Measurements from ENCODE around the gene CHPF2. TPM values are rescaled to one million over a fixed set of nuclear protein-coding genes. Genes with fewer than 3 reads are reported as not detected.
A peak's percentile ranks its signal among the peaks of the same experiment; 100 is the strongest.

CHPF2 gene
- polyA plus RNA-seq, 3 donors: 9.9 to 19.1 (median 10.9) TPM

GRCh38 chr7:151241755-151242096 is 9.4 kb downstream of the CHPF2 start:
- H3K27ac ChIP-seq (ENCODE audit: low read depth, low read length): no peak overlapping the region
- WGBS, 3 donors: 85 to 95% (median 90%) methylated on average over 9 of the region's 9 CpGs

DNA sequence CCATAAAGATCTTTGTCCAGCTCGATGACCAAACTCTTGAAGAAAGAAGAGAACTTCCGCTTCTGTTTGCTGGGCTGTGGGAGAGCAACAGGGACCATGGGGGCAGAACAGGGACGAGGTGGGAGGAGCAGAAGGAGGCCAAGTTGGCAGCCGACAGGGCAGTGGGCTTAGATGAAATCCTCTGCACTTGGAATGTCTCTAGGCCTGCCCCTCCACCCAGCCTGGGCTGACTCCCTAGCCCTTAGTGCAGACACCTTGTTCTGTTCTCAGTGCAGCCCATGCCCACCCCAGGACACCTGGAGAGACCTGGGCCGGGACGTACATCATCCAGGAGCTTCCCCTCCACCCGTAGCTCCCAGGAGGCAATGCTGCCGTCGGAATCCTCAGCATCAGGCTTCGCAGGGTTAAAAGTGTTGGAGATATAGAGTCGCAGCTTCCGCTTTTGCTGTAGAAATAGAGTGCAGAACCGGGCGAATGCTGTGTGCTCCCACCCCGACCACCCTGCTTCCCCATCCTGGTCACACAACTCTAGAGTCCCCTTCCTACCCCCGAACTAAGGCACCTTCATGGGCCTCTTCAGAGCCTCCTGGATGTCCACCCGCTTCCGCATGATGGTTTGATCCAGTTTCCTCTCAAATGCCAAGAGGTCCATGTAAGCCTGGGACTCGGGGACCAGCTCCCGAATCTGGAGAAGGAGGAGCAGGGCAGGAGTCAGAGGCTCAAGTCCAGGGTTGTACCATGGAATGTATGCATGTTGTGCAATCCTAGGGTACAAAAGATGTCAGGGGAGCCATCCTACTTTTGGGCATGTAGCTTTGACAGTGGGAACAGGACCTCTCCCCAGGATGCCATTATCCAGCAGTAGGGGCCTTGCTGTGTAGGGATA is 10.1 kb downstream of the CHPF2 start:
- WGBS, 3 donors: 59 to 70% (median 65%) methylated on average over 20 of the region's 20 CpGs
- no peak overlapping the region for H3K27ac ChIP-seq (ENCODE audit: low read depth, low read length)

DNA sequence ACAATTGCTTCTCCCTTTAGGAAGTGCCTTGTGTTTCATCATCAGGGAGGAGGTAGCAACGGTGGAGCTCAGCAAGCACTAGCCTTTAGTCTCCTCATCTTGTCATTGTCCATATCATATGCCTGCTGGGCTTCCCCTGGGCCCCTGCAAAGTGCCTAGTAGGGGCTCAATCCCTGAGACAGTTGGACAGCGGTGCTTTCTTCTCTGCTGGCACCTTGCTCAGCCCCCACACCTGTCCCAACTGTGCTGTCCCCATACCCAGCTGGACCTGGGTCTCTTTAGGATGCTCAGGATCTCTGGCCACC is 10.7 kb downstream of the CHPF2 start:
- H3K27ac ChIP-seq (ENCODE audit: low read depth, low read length): no peak overlapping the region
- WGBS, 3 donors: 32 to 52% (median 42%) methylated on average over 2 of the region's 2 CpGs

DNA sequence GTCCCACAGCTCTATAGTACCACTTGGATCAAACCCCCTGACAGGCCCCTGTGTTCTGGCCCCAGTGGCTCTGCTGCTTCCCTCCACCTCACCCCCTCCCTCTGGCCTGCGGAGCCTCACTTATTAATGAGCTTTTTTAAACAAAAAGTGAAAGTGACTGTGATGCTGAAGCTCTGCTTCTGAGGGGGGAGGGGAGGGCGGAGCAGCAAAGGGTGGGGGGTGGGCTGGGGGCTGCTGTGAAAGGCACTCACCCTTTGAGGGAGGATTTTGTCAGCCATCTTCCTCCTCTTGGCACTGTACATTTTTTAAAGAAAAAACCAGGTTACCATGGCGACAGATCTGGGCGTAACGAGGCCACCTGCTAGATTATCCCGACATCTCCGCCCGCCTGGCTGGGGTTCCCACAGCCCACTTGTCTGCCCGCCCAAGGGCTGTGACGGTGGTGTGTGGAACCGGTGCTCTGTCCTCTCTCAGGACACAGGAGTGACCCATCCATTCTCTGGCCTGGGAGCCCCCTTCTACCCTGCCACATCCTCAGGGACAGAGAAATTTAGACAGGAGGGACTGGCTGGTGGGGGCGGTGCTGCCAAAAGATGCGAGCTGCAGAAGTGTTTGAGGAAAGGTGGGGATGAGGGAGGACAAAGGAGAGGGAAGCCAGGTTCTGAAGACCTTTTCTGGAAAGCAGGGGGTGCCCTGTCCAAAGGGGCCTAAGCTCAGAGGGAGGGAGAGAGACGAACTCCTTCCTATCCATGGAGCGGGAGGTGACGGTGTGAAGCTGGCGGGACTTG is 11.3 kb downstream of the CHPF2 start:
- WGBS, 3 donors: 24 to 39% (median 39%) methylated on average over 17 of the region's 17 CpGs
- no peak overlapping the region for H3K27ac ChIP-seq (ENCODE audit: low read depth, low read length)

DNA sequence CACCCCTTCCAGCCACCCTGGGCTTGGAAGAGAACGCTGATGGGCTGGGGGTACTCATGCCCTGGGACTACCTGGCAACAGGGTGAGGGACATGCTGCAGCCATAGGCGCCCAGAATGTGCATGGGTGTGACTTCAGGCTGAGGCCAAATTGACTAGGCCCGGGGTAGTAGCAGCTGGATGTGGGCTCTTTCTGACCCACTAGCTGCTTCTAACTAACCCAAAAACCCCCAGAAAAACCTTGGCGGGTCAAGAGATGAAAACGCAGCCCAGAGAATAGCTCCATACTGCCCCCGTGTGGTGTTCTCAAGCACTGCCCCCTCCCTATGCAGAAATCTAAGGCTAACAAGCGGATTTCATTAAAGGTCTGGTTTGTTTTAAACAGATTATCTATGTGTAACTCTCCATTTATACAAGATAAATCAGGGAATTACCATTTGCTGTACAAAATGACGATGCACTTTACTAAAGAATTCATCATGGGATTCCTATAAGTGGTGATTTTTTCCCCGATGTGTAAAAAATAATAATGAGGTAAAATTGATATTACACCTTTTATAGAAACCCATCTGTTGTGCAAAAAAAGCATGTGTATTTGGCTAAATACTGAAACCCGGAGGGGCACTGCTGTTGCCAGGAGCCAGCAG is 12.0 kb downstream of the CHPF2 start:
- no peak overlapping the region for H3K27ac ChIP-seq (ENCODE audit: low read depth, low read length)
- WGBS, 3 donors: 23 to 25% (median 23%) methylated on average over 10 of the region's 10 CpGs

- whole genome bisulfite sequencing, 3 donors: 20 to 22% (median 21%) methylated on average over 15 of the region's 15 CpGs
- no peak overlapping the region for H3K27ac ChIP-seq (ENCODE audit: low read depth, low read length)
These were observed 12.6 kb downstream of the CHPF2 start for GRCh38 chr7:151244841-151245346.

DNA sequence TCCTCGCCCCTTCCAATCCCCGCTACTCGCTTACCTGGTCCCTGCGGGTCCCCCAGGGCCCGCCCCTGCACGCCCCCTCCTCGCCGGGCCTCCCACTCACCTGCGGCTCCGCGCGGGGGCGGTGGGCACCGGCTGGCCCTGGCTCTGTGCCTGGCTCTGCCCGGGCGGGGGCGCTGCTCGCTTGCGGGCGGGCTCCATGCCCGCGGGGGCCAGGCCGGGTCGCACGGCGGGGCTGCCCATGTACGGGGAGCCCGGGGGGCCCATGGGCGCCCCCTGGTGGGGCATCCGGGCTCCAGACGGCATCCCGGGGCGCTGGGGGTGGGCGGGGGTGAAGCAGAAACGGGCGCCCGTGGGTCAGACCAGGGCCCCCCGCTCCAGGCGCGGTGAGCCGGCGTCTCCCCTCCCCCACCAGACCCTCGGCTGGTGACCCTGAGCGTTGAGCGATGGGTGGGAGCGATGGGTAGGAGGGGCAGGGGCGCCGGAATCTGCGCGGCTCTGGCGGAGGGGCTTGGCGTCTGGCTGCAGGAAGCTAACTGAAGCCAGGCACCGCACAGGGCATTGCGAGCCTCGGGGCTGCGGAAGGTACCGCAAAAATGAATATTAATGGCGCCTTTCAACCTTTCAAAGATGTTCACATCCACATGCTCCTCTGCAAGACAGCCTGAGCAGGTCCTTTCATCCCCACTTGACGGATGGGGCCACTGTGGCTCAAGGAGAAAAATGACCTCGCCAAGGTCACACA is 13.2 kb downstream of the CHPF2 start:
- WGBS, 3 donors: 4 to 14% (median 5%) methylated on average over 42 to 60 of the region's 60 CpGs
- H3K27ac ChIP-seq (ENCODE audit: low read depth, low read length): no peak overlapping the region

DNA sequence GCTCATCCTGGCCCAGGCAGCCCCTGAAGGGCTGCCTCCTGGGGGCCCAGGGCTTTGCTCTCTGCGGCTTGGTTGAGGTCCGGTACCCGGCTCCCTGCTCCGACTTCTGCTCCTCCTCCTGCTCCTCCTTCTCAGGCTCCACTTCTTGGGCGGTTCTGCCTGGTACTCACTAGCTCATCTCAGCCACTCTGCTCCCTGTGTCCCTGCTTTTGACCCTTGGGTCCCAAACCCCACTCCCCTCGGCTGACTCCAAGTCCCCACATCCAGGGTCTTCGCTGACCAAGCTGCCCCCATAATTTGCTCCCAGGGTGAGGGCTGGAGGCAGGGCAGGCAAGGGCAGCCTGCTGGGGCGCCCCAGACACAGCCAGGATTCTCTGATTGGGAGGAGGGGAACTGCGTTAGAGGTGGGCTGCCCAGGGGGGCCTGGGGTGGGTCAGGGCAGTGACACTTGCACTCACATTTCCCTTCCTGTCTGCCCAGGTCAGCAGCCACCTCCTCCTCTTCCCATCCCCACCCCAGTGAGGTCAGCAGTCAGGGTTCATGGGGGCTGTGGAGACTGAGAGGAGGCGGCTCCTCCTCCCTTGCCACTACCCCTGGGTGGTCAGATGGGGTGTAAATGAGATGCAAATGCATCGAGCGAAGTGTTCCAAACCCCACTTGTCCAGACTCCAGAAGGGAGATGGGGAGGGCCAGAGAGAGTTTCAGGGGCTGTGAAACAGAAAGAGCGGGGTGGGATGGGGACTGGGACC is 14.0 kb downstream of the CHPF2 start:
- 52 to 75% (median 53%) methylated on average over 13 of the region's 13 CpGs for WGBS, 3 donors
- no peak overlapping the region for H3K27ac ChIP-seq (ENCODE audit: low read depth, low read length)

DNA sequence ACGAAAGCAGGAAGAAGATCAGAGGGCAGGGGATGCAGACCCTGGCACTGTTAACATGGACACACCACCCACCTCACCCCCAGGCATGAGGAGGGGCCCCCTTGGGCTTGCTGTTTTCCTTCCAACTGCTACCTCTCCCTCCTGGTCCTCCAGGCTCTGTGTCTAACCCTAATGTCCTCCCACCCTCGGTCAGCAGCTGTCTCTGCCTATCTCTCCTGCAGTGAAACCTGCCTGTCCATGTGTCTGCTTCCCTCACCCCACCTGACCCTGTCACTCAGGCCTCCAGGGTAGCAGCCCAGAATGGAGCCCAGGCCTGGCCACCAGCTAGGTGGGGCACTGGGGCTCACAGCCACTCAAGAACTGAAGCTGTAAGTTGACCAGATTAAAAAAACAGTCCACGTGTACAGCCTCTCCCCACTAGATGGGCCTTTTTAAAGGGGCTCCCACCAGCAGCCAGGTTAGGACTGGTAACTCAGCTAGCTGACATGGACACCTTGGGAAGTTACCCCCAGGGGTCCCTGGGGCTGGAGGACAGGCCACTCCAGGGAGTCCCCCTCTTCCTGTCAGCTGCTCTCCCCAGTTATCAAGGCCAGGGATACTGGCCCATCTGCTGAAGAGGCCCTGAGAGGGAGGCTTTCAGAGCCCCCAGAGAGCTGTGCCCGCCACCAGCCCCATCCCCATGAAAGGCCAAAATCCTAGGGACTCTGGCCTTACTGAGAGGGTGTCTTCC is 14.7 kb downstream of the CHPF2 start:
- WGBS, 3 donors: 56 to 60% (median 57%) methylated on average over 4 of the region's 4 CpGs

DNA sequence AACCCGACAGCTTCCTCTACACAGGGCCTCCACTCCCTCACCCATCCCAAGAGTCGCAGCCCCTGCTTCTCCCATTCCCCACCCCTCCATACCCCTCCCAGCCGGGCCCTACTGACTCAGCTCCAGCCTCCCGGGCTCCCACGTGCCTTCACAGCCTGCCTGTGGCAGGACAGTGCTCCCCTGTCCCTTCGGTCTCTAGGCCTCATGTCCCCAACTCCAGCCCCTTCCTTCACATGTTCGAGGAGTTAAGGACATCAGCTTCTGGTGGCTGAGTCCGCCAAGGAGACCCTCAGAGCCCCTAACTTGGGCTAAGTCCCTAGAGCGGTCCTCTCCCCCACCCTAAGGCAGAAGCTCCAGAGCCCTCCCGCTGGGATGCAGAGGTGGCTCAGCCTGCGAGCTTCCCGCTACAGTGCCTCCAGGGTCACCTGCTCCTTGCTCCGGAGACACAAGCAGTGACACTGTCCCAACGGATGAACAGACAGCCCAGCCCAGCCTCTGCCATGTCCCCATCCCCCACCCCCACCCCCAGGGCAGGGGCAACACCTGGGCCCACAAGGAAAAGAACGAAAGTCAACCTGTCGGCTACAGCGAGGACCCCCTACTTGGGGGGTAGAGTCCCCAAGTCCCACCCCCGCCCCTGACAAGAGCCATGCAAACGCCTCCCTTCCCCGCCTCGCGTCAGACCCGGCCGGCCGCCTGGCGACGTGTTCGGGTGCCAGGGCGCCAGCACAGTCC is 15.5 kb downstream of the CHPF2 start:
- no peak overlapping the region for H3K27ac ChIP-seq (ENCODE audit: low read depth, low read length)
- 6 to 9% (median 9%) methylated on average over 27 to 29 of the region's 29 CpGs for WGBS, 3 donors

More for the DNA sequence above, 14.7 kb downstream of the CHPF2 start:
- H3K27ac ChIP-seq (ENCODE audit: low read depth, low read length): no peak overlapping the region

GRCh38 chr7:151248346-151249033 is 16.2 kb downstream of the CHPF2 start, which contains the start of gene SMARCD3:
Gene SMARCD3 (minus strand): TSS chr7:151248694. CDS start chr7:151248562, 132 bp downstream.
- peak within 1 kb of the TSS; percentile 17 for H3K27ac ChIP-seq (ENCODE audit: low read depth, low read length)
- WGBS, 3 donors: 0 to 1% (median 1%) methylated on average over 69 to 71 of the region's 71 CpGs

GRCh38 chr7:151249034-151249731 is 16.9 kb downstream of the CHPF2 start:
- H3K27ac ChIP-seq (ENCODE audit: low read depth, low read length): peak overlapping the region; percentile 17
- WGBS, 3 donors: 2 to 4% (median 3%) methylated on average over 45 of the region's 45 CpGs

DNA sequence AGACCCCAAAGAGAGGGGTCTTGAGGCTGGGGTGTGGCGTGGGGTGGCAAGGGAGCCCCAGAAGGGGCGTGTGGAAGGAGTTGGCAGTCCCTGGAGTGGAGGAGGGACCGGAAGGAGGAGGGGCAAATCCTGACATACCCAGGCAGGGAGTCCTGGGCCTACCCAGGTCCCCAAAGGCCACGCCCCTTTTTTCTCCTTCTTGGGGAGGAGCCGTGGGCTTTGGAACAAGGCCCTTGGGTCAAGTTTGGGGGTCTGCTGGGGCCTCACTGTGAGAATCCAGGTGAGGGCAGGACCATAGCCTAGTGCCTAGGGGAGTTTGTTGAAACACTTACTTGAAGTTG is 17.4 kb downstream of the CHPF2 start:
- H3K27ac ChIP-seq (ENCODE audit: low read depth, low read length): no peak overlapping the region
- WGBS, 3 donors: 15 to 25% (median 17%) methylated on average over 5 of the region's 5 CpGs

DNA sequence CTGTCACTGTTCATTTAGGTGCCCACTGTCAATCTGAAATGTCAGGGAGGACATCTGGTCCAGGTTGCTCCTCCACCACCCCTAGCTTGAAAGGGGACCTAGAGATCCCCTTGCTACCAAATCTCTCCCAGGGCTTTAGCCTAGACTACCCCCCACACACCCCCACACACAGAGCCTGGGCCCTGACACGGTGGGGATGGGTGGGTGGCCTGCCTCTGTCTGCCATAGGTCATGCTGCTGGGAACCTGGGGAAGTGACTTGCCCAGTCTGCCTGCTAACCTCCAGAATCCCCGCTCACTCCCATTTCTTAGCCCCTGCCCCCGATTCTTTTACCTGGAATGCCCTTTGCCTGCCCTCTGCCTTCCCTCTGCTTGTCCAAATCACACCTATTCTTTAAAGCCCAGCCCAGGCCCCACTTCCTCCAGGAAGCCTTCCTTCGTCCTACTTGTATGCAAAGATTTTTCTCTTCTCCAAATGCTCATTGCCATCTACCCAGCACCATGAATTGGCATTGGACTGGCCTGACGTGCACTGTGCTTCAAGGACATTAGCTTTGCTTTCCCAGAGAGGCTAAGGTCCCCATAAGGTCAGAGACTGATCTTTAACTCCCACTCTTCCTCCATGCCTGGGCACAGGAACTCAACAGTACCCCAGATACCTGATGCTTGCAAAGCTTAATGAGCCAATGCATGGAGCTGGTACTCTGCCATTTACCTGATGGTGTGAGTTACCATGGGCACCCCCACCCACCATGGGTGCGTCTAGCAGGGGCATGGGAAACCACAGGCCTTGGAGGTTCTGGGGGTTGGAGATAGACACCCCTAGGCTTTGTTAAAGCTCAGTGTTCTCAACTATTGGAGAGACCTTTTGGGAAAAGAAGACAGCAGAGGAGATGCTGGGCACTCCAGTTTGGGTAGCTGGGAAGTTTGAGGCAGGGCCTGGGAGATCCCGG is 18.2 kb downstream of the CHPF2 start:
- whole genome bisulfite sequencing, 3 donors: 61 to 70% (median 62%) methylated on average over 7 of the region's 7 CpGs
- no peak overlapping the region for H3K27ac ChIP-seq (ENCODE audit: low read depth, low read length)

Data from adipose tissue (tissue), 3 donors.